Measurements from ENCODE around the gene ZNF384. TPM values are rescaled to one million over a fixed set of nuclear protein-coding genes. Genes with fewer than 3 reads are reported as not detected.

Gene ZNF384
- total and polyA plus RNA-seq, 2 experiments from 2014 or later, result 33.8 to 35.8 TPM

DNA sequence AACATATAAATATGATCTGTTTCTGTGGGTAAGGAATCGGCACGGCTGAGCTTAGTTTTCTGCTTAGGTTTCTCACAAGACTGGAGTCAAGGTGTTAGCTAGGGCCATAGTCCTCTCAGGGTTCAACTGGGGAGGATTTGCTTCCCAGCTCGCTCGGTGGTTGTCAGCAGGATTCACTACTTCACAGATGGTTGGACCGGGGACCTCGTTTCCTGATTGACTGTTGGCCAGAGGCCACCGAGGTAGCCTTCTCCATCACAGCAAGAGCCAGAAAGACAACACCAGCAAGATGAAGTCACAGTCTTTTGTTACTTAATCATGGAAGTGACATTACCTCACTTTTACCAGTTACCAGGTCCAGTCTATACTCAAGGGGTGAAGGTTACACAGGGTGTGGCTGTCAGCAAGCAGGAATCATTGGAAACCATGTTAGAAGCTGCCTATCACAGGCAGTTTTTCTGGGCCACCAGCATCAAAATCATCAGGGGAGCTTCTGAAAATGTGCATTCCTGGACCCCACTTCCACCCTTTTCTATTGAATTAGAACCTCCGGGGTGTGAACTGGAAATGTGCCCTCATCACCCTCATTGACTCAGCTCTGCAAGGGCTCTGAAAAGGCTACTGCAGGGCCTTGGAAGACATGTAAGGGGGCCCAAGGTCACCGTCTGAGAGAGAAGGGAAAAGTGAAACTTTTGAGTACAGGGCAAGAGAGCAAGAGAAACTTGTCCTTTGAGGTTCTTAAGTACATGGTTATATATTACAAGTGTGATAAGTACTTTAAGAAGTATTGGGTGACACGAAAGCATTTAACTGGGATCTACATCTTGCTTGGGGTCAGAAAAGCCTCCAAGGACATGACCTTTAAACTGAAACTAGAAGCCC is 45.6 kb upstream of the ZNF384 start:
- WGBS (ENCODE audit: low lambda C conversion rate, missing lambda C conversion rate), result 88% methylated on average over 10 of the region's 10 CpGs
- Histone ChIP-seq H2AFZ (no peak overlapping the region), H3K36me3 (replicated peaks; ENCODE audit: insufficient read depth, low read depth) (no peaks in the 10 kb centered on the region), H3K79me2 (no peaks in the 10 kb centered on the region), H3K9me3 (ENCODE audit: low read depth) (no peaks in the 10 kb centered on the region), H3K4me3 (no peak overlapping the region), H3K4me2 (no peak overlapping the region), H4K20me1 (ENCODE audit: insufficient read depth, poor library complexity, severe bottlenecking) (no peaks in the 10 kb centered on the region), H3K9me2 (replicated peaks; ENCODE audit: insufficient read depth) (no peaks in the 10 kb centered on the region), H3K27ac (no peak overlapping the region), H3K4me1 (ENCODE audit: insufficient read depth) (no peaks in the 10 kb centered on the region), H3K27me3 (no peaks in the 10 kb centered on the region)
- DNase-seq (ENCODE audit: low spot score), result no peak
- no peak for TF ChIP-seq EZH2 (IDR thresholded peaks at IDR 0.05; ENCODE audit: borderline replicate concordance)
- TF ChIP-seq EZH2phosphoT487 (IDR thresholded peaks at IDR 0.05; ENCODE audit: low read depth, severe bottlenecking, unreplicated experiment), result no peak
- TF ChIP-seq CTCF (IDR thresholded peaks at IDR 0.05; ENCODE audit: poor library complexity), result no peak

- Histone ChIP-seq H3K9me2 (replicated peaks; ENCODE audit: insufficient read depth) (no peaks in the 10 kb centered on the region), H4K20me1 (ENCODE audit: insufficient read depth, poor library complexity, severe bottlenecking) (no peaks in the 10 kb centered on the region), H3K4me3 (no peak overlapping the region), H3K4me1 (ENCODE audit: insufficient read depth) (no peaks in the 10 kb centered on the region), H3K79me2 (peaks cover 6% of the 10 kb centered on the region), H3K27ac (no peak overlapping the region), H3K27me3 (no peaks in the 10 kb centered on the region), H2AFZ (no peak overlapping the region), H3K9me3 (ENCODE audit: low read depth) (no peaks in the 10 kb centered on the region), H3K36me3 (replicated peaks; ENCODE audit: insufficient read depth, low read depth) (no peaks in the 10 kb centered on the region), H3K4me2 (no peak overlapping the region)
- TF ChIP-seq EZH2 (IDR thresholded peaks at IDR 0.05; ENCODE audit: borderline replicate concordance) (no peak), CTCF (IDR thresholded peaks at IDR 0.05; ENCODE audit: poor library complexity) (no peak), EZH2phosphoT487 (IDR thresholded peaks at IDR 0.05; ENCODE audit: low read depth, severe bottlenecking, unreplicated experiment) (no peak)
- DNase-seq (ENCODE audit: low spot score), result no peak
- 95% methylated on average over 8 of the region's 8 CpGs for WGBS (ENCODE audit: low lambda C conversion rate, missing lambda C conversion rate)
These were observed 41.0 kb upstream of the ZNF384 start for GRCh38 chr12:6730169-6730568.

- Histone ChIP-seq H3K27ac (no peak overlapping the region), H3K79me2 (peaks cover 12% of the 10 kb centered on the region), H3K4me3 (no peak overlapping the region), H3K36me3 (replicated peaks; ENCODE audit: insufficient read depth, low read depth) (no peaks in the 10 kb centered on the region), H4K20me1 (ENCODE audit: insufficient read depth, poor library complexity, severe bottlenecking) (no peaks in the 10 kb centered on the region), H2AFZ (no peak overlapping the region), H3K27me3 (no peaks in the 10 kb centered on the region), H3K9me2 (replicated peaks; ENCODE audit: insufficient read depth) (no peaks in the 10 kb centered on the region), H3K4me2 (no peak overlapping the region), H3K4me1 (ENCODE audit: insufficient read depth) (peaks cover 8% of the 10 kb centered on the region), H3K9me3 (ENCODE audit: low read depth) (no peaks in the 10 kb centered on the region)
- no peak for DNase-seq (ENCODE audit: low spot score)
- TF ChIP-seq EZH2phosphoT487 (IDR thresholded peaks at IDR 0.05; ENCODE audit: low read depth, severe bottlenecking, unreplicated experiment) (no peak), CTCF (IDR thresholded peaks at IDR 0.05; ENCODE audit: poor library complexity) (no peak), EZH2 (IDR thresholded peaks at IDR 0.05; ENCODE audit: borderline replicate concordance) (no peak)
- WGBS (ENCODE audit: low lambda C conversion rate, missing lambda C conversion rate), result 99% methylated on average over 18 of the region's 18 CpGs
These were observed 40.0 kb upstream of the ZNF384 start for GRCh38 chr12:6729186-6729585.
